22Rv1 (cell line): Measurements from ENCODE around the gene HEATR9.

Experiments used
- H3K27ac ChIP-seq: fragments of 450-650 bp; 2 replicates; pipeline ENCODE4 v1.5.1; 2017
- CTCF ChIP-seq: fragments of 450-650 bp; IDR thresholded peaks from 2 replicates; pipeline ENCODE4 v1.5.1; 2017; ENCODE audit warnings: mild to moderate bottlenecking
- ZFX ChIP-seq: fragments of 450-650 bp; IDR thresholded peaks from 2 replicates; pipeline ENCODE4 v1.6.1; 2017; ENCODE audit warnings: antibody characterized with exemption, borderline replicate concordance

HEATR9 gene

GRCh38 chr17:35877345-35878029 lies 8.8 kb upstream of the HEATR9 start:
- no peak for TF ChIP-seq CTCF
- TF ChIP-seq ZFX, result no peak
- H3K27ac ChIP-seq, result no peak overlapping the region

- no peak overlapping the region for H3K27ac ChIP-seq
- TF ChIP-seq ZFX, result no peak
- TF ChIP-seq CTCF, result no peak
These were observed 7.8 kb upstream of the HEATR9 start for GRCh38 chr17:35876534-35876933.

GRCh38 chr17:35875800-35876139 lies 7.1 kb upstream of the HEATR9 start:
- TF ChIP-seq ZFX (no peak), CTCF (no peak)
- no peak overlapping the region for H3K27ac ChIP-seq

GRCh38 chr17:35875072-35875799 lies 6.5 kb upstream of the HEATR9 start:
- TF ChIP-seq CTCF, result no peak
- no peak for TF ChIP-seq ZFX
- no peak overlapping the region for H3K27ac ChIP-seq

- no peak overlapping the region for H3K27ac ChIP-seq
These were observed 3.7 kb upstream of the HEATR9 start for GRCh38 chr17:35872196-35872980.

More at GRCh38 chr17:35872196-35872980, 3.7 kb upstream of the HEATR9 start:
- TF ChIP-seq ZFX (no peak), CTCF (no peak)
